ENCODE measurements around the gene ZFP91. TPM values are rescaled to one million over a fixed set of nuclear protein-coding genes. Genes with fewer than 3 reads are reported as not detected.

ZFP91 gene
- total RNA-seq, 1 donor from 2014 or later = 38.1 TPM

GRCh38 chr11:58582437-58582836, 3.6 kb downstream of the ZFP91 start:
- no peak for DNase-seq (ENCODE audit: extremely low read depth, low read depth, low spot score)

GRCh38 chr11:58586998-58587397, 8.1 kb downstream of the ZFP91 start:
- DNase-seq (ENCODE audit: extremely low read depth, low read depth, low spot score) = no peak

GRCh38 chr11:58591659-58592058, 12.8 kb downstream of the ZFP91 start:
- DNase-seq (ENCODE audit: extremely low read depth, low read depth, low spot score) = no peak

GRCh38 chr11:58592760-58593472, 14.1 kb downstream of the ZFP91 start:
- no peak for DNase-seq (ENCODE audit: extremely low read depth, low read depth, low spot score)

GRCh38 chr11:58594826-58595225, 16.0 kb downstream of the ZFP91 start:
- DNase-seq (ENCODE audit: extremely low read depth, low read depth, low spot score) = no peak

GRCh38 chr11:58596621-58597020, 17.8 kb downstream of the ZFP91 start:
- DNase-seq (ENCODE audit: extremely low read depth, low read depth, low spot score) = no peak

GRCh38 chr11:58597486-58598144, 18.8 kb downstream of the ZFP91 start:
- no peak for DNase-seq (ENCODE audit: extremely low read depth, low read depth, low spot score)

- DNase-seq (ENCODE audit: extremely low read depth, low read depth, low spot score) = no peak
These were observed 21.6 kb downstream of the ZFP91 start for GRCh38 chr11:58600510-58600909.

GRCh38 chr11:58606930-58607714, 28.3 kb downstream of the ZFP91 start:
- no peak for DNase-seq (ENCODE audit: extremely low read depth, low read depth, low spot score)

- DNase-seq (ENCODE audit: extremely low read depth, low read depth, low spot score) = no peak
These were observed 29.5 kb downstream of the ZFP91 start for GRCh38 chr11:58608331-58608730.

- no peak for DNase-seq (ENCODE audit: extremely low read depth, low read depth, low spot score)
These were observed 30.9 kb downstream of the ZFP91 start for GRCh38 chr11:58609723-58610122.

GRCh38 chr11:58613228-58613627, 34.4 kb downstream of the ZFP91 start:
- no peak for DNase-seq (ENCODE audit: extremely low read depth, low read depth, low spot score)

- no peak for DNase-seq (ENCODE audit: extremely low read depth, low read depth, low spot score)
These were observed 36.7 kb downstream of the ZFP91 start for GRCh38 chr11:58615559-58615958.

GRCh38 chr11:58616594-58616993, 37.7 kb downstream of the ZFP91 start:
- no peak for DNase-seq (ENCODE audit: extremely low read depth, low read depth, low spot score)

- DNase-seq (ENCODE audit: extremely low read depth, low read depth, low spot score) = no peak
These were observed 39.2 kb downstream of the ZFP91 start for GRCh38 chr11:58617976-58618557.

- no peak for DNase-seq (ENCODE audit: extremely low read depth, low read depth, low spot score)
These were observed 42.9 kb downstream of the ZFP91 start for GRCh38 chr11:58621586-58622262.

GRCh38 chr11:58622344-58622743, 43.5 kb downstream of the ZFP91 start, which contains the start of gene CNTF:
TSS of gene CNTF (plus strand) at chr11:58622665. CDS start at chr11:58622753, 88 bp downstream.
- no peak for DNase-seq (ENCODE audit: extremely low read depth, low read depth, low spot score)

- no peak for DNase-seq (ENCODE audit: extremely low read depth, low read depth, low spot score)
These were observed 46.2 kb downstream of the ZFP91 start for GRCh38 chr11:58625086-58625485.

- DNase-seq (ENCODE audit: extremely low read depth, low read depth, low spot score) = no peak
These were observed 47.1 kb downstream of the ZFP91 start for GRCh38 chr11:58625826-58626460.

- no peak for DNase-seq (ENCODE audit: extremely low read depth, low read depth, low spot score)
These were observed 48.1 kb downstream of the ZFP91 start for GRCh38 chr11:58626934-58627483.

Data from glomerular endothelial cell (primary cell).